GM18499 (cell line): Measurements from ENCODE around the gene SHF.
"Not testable (repeated sequence)": the region's sequence is repeated elsewhere in the genome, so short reads cannot be mapped to it uniquely, and the experiment has no call there.

Experiments used
- ATAC-seq: cut with Tn5 transposase; IDR thresholded peaks from one replicate; pipeline ENCODE4 v1.9.1; 2021; ENCODE audit warnings: moderate number of reproducible peaks; ENCODE audit not compliant: insufficient read depth, unreplicated experiment

The SHF gene

GRCh38 chr15:45149060-45149459, 38.7 kb downstream of the SHF start:
- no peak for ATAC-seq

GRCh38 chr15:45148076-45149059, 39.4 kb downstream of the SHF start:
- no peak for ATAC-seq

DNA sequence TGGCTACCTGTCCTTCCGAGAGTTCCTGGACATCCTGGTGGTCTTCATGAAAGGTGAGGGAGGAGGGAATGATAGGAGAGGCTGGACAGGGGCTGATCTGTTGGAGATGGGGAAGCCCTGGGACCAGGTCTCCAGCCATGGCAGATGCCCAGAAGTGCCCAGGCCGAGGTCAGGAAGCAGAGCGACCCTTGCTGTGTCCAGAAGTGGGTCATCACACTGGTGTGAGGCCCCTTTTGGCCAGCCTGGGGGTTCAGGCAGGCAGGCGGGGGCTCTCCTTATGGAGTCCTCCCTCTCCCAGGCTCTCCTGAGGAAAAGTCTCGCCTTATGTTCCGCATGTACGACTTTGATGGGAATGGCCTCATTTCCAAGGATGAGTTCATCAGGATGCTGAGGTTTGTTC, 40.2 kb downstream of the SHF start:
- ATAC-seq = no peak

GRCh38 chr15:45146405-45146804, 41.4 kb downstream of the SHF start:
- no peak for ATAC-seq

- no peak for ATAC-seq
These were observed 43.0 kb downstream of the SHF start for GRCh38 chr15:45144775-45145174.

DNA sequence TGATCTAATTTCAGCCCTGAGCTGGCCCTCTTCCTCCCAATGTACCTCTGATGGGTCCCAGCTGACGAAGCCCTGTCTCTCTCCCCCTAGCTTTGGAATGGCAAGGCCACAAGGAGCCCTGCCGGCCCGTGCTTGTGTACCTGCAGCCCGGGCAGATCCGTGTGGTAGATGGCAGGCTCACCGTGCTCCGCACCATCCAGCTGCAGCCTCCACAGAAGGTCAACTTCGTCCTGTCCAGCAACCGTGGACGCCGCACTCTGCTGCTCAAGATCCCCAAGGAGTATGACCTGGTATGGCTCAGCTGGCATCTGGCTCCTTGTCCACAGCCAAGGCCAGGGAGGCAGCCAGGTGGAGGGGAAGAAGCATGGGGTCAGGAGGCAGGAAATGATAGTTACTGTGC, 43.8 kb downstream of the SHF start:
- no peak for ATAC-seq

- no peak for ATAC-seq
These were observed 44.7 kb downstream of the SHF start for GRCh38 chr15:45143056-45143455.

DNA sequence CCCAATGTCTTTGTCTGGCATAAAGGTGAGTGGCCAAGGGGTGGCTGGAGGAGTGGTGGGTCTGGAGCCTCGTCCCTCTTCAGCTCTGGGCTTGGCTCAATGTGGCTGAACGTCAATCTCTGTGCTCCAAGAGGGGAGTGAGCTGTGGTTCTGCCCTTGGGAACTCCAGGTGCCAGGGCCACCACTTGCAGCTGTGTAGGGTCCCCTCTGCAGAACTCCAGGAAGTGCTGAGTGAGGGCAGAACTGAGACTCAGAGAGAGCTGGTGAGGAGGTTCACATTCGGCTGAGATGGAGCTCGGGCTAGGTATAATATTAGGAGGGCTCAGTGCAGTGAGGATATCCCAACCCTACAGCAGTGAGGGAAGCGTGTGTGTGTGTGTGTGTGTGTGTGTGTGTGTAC, 46.4 kb downstream of the SHF start:
- ATAC-seq = no peak

DNA sequence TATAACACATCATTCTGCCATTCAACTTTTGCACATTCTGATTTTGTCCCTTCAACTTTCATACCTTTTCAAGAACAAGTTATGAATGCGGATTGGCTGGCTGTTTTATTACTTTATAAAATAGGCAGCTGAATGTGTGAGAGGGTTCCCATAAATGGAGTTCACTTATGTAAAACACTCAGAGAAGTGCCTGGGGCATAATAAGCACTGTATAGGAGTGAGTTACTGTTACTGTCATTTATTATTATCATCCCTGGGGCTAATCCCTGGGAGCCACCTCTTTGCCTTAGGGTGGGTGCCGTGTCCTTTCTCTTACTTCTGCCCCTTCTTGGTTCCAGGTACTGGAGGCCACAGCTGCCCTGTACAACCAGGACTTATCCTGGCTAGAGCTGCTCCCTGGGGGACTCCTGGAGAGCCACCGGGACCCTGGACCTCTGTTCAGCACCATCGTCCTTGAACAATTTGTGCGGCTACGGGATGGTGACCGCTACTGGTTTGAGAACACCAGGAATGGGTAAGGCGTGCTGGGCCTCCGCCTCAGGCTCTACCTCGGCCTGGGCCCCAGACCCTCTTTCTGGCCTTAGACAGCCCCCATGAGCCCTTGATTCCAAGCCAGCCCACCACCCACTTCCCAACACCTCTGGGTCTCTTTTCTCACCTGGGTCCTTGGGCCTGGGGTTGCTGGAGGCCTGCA, 47.1 kb downstream of the SHF start:
- ATAC-seq = no peak

GRCh38 chr15:45139770-45140169, 48.0 kb downstream of the SHF start:
- no peak for ATAC-seq

DNA sequence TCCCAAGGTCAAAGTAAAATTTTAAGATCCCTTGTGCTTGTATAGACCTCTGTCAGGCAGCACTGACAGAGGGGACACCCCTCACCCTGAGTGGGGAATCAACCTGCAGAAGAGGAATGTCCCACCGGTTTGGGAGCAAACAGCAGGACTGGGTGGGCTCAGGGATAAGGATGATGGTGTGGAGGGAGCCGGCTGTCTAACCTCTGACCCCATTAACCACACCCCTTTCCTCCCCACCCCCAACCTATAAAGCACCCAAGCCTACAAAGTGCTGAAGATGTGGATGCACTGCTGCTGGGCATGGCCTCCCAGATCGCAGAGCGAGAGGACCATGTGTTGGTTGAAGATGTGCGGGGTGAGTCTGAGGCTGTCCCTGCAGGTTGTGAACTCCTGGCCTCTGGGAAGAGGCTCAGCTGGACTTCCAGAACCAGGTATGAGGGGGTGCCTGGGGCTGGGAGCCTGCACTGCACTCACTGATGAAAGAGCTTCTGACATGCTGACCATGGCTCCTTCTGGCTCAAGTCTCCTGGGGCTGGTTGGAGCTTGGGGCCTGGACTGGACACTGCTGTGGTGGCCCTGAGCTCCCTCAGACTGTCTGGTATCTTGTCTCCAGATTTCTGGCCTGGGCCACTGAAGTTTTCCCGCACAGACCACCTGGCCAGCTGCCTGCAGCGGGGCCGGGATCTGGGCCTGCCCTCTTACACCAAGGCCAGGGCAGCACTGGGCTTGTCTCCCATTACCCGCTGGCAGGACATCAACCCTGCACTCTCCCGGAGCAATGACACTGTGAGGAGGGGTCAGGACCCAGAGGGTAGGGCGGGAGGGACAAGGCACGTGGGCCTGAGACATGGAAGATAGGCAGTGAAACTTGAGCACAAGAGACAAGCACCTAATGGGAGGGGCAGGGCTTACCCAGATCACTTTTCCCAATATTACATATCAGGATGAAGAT, 48.7 kb downstream of the SHF start:
- no peak for ATAC-seq

- ATAC-seq = no peak
These were observed 50.1 kb downstream of the SHF start for GRCh38 chr15:45137703-45138102.

DNA sequence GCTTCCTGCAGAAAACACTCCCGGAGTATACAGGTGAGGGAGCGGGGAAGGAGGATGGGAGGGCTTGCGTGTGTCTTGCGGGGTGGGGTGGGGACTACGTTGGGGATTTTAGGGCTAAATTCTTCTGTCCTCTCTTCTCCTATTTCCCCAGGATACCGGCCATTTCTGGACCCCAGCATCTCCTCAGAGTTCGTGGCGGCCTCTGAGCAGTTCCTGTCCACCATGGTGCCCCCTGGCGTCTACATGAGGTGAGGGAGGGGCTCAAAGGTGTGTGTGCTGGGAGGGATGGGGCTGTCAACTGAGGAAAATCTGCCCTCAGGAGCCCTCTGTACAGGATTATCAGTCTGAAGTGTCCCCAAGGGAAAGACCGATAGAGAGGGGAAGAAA, 51.4 kb downstream of the SHF start:
- ATAC-seq = no peak

DNA sequence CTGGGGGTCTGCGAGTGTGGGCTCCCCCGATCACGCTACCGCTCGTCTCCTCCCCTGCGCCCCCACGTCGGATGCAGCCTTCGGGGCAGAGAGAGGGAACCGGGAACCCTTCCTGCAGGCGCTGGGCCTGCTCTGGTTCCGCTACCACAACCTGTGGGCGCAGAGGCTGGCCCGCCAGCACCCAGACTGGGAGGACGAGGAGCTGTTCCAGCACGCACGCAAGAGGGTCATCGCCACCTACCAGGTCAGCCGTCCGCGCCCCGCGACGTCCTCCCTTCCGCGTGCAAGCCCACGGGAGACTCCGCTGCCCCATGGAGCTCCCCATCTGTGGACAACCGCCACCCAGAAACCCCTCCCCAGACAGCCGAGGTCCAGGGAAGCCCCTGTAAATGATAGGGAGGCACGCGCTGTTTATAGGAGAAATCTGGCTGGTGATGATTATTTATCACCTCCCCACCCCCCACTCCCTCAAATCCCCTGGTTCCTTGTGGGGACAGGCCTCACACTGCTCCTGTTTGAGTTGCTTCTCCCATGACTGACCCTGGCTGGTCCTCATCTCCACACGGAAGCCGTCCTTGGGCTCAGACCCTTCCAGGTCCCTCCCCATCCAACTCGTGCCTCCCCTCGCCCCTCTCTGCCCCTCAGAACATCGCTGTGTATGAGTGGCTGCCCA, 51.9 kb downstream of the SHF start:
- ATAC-seq = not testable (repeated sequence)

- no peak for ATAC-seq
These were observed 52.8 kb downstream of the SHF start for GRCh38 chr15:45134682-45135604.

- no peak for ATAC-seq
These were observed 53.7 kb downstream of the SHF start for GRCh38 chr15:45134046-45134445.

- ATAC-seq = no peak
These were observed 54.2 kb downstream of the SHF start for GRCh38 chr15:45133561-45133920.

DNA sequence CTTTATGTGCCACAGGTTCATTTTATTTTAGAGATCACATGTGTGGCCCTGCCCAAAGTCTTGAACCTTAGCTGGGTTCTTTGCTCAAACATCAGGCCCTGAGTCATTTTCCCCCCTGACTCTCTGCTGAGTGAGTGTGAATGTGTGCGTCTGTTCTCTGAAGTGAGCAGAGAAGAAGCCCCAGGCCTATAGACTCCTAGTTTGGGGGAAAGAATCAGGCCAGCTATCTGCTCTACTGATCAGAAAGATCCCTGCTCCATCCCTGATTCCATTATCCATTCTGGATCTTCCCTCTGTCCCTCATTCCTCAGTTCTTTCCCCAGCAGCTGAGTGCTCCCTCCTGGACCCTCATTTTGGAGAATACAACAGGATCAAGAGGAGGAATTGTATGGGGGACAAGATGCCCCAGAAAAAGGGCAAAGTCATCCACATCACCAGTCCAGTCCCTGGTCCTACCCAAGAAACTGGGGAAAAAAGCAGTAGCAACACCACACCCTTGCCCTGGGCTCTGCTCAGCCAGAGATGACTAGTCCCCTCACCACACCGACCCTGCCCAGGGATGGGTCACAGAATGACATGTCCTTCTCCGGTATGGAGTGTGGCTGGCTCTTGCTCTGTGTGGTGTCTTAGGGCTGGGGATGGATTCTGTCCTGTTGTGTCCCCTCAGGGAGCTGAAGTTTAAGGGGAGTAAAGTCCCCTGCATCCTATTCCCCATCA, 54.8 kb downstream of the SHF start:
- ATAC-seq = no peak
